H1 (cell line): ENCODE data around the gene RNF146. TPM values are rescaled to one million over a fixed set of nuclear protein-coding genes. Genes with fewer than 3 reads are reported as not detected.
A peak's percentile ranks its signal among the peaks of the same experiment; 100 is the strongest.

Source experiments
- CTCF ChIA-PET: fragments of 300-600 bp; sonication (Branson Sonifier 250); formaldehyde crosslinking; loops from one replicate; lab custom pipeline; 2021; ENCODE audit not compliant: partially characterized antibody; lab: Charles Lee
- POLR2A ChIA-PET: fragments of 300-600 bp; sonication (Branson Sonifier 250); formaldehyde crosslinking; loops from one replicate; lab custom pipeline; 2021; ENCODE audit warnings: inconsistent platforms; ENCODE audit not compliant: partially characterized antibody; lab: Charles Lee
- DNase-seq, 2 experiments: peaks; one replicate each; pipeline versions ENCODE4 v3.0.0 to v3.0.0-alpha.2; 2010 to 2022; ENCODE audit warnings: low spot score in 2 of 2, low read depth in 1 of 2, mixed read lengths in 1 of 2
- FAIRE-seq: peaks from 2 replicates; lab custom pipeline; 2011; peaks lifted over from hg19 to GRCh38; lab: Jason Lieb, UNC
- H2AFZ ChIP-seq: 2 replicates; pipeline ENCODE4 v1.8.1; 2012; ENCODE audit warnings: low read length, inconsistent platforms
- H2AK5ac ChIP-seq: 2 replicates; pipeline ENCODE4 v1.6.1; 2013; ENCODE audit warnings: low read depth, low read length
- H2BK120ac ChIP-seq: replicated peaks from 2 replicates; pipeline ENCODE3; 2013; ENCODE audit warnings: low read depth, low read length, inconsistent platforms
- H2BK12ac ChIP-seq: 2 replicates; pipeline ENCODE4 v1.6.1; 2013; ENCODE audit warnings: low read depth, low read length
- H2BK15ac ChIP-seq: 2 replicates; pipeline ENCODE4 v1.6.1; 2013; ENCODE audit warnings: low read length
- H2BK20ac ChIP-seq: 2 replicates; pipeline ENCODE4 v1.6.1; 2013; ENCODE audit warnings: low read length
- H2BK5ac ChIP-seq: 2 replicates; pipeline ENCODE4 v1.6.1; 2013; ENCODE audit warnings: low read depth, low read length
- H3K14ac ChIP-seq: 2 replicates; pipeline ENCODE4 v1.6.1; 2013; ENCODE audit warnings: inconsistent platforms; ENCODE audit not compliant: insufficient read length
- H3K18ac ChIP-seq: 2 replicates; pipeline ENCODE4 v1.6.1; 2013; ENCODE audit warnings: low read length; ENCODE audit errors: extremely low read depth
- H3K23ac ChIP-seq: 2 replicates; pipeline ENCODE4 v1.6.1; 2013; ENCODE audit warnings: inconsistent platforms; ENCODE audit not compliant: insufficient read length
- H3K23me2 ChIP-seq: 2 replicates; pipeline ENCODE4 v1.6.1; 2013; ENCODE audit warnings: low read depth, low read length
- H3K27ac ChIP-seq: 2 replicates; pipeline ENCODE4 v1.6.1; 2011; ENCODE audit warnings: low read depth, low read length, inconsistent platforms
- H3K27me3 ChIP-seq, 4 experiments: replicated peaks in 1 of 4; 1 replicate in 1 of 4; 2 replicates in 3 of 4; pipeline versions ENCODE4 v1.6.1 to v1.8.1; 2011 to 2013; ENCODE audit warnings: low read length in 3 of 4, mild to moderate bottlenecking in 3 of 4, inconsistent platforms in 2 of 4, mixed read lengths in 2 of 4, moderate library complexity in 1 of 4; ENCODE audit not compliant: control insufficient read depth in 3 of 4, insufficient read depth in 3 of 4; ENCODE audit errors: extremely low read depth in 1 of 4
- H3K36me3 ChIP-seq, 4 experiments: 2 replicates each; pipeline versions ENCODE4 v1.6.1 to v1.8.1; 2011 to 2013; ENCODE audit warnings: mild to moderate bottlenecking in 4 of 4, low read length in 3 of 4, moderate library complexity in 2 of 4, control low read depth in 1 of 4, inconsistent platforms in 1 of 4; ENCODE audit not compliant: insufficient read depth in 4 of 4, control insufficient read depth in 2 of 4
- H3K4ac ChIP-seq: replicated peaks from 2 replicates; pipeline ENCODE3; 2013; ENCODE audit warnings: low read length, low read depth, mixed read lengths, inconsistent platforms; ENCODE audit not compliant: insufficient read length
- H3K4me1 ChIP-seq, 4 experiments: replicated peaks in 1 of 4; 1 replicate in 1 of 4; 2 replicates in 3 of 4; pipeline versions ENCODE4 v1.6.1 to v1.8.1; 2011 to 2013; ENCODE audit warnings: low read length in 3 of 4, inconsistent platforms in 2 of 4, mixed read lengths in 1 of 4; ENCODE audit not compliant: insufficient read depth in 4 of 4, control insufficient read depth in 3 of 4
- H3K4me2 ChIP-seq, 2 experiments: 2 replicates each; pipeline versions ENCODE4 v1.6.1 to v1.8.1; 2011 to 2013; ENCODE audit warnings: low read depth in 2 of 2, low read length in 2 of 2, control low read depth in 1 of 2, inconsistent platforms in 1 of 2, mild to moderate bottlenecking in 1 of 2; ENCODE audit not compliant: insufficient read depth in 1 of 2
- H3K4me3 ChIP-seq, 4 experiments: fragments of 200-600, 300-600 bp in 1 of 4; sonication (generic), shearing (Covaris generic), sonication (Bioruptor Twin) in 1 of 4; 2 replicates each; pipeline versions ENCODE4 v1.5.1 to v1.8.1; 2011 to 2016; ENCODE audit warnings: low read length in 4 of 4, low read depth in 3 of 4, control low read depth in 2 of 4, inconsistent platforms in 2 of 4, mild to moderate bottlenecking in 2 of 4, mixed read lengths in 1 of 4, moderate library complexity in 1 of 4; ENCODE audit not compliant: insufficient read depth in 2 of 4; ENCODE audit errors: extremely low read depth in 1 of 4
- H3K56ac ChIP-seq: replicated peaks from 2 replicates; pipeline ENCODE3; 2013; ENCODE audit warnings: low read depth, mild to moderate bottlenecking, mixed read lengths, low read length, inconsistent platforms; ENCODE audit not compliant: insufficient read length
- H3K79me1 ChIP-seq: 2 replicates; pipeline ENCODE4 v1.6.1; 2013; ENCODE audit warnings: low read depth, low read length, control low read depth
- H3K79me2 ChIP-seq, 2 experiments: 2 replicates each; pipeline versions ENCODE4 v1.6.1 to v1.8.1; 2012 to 2013; ENCODE audit warnings: low read length in 2 of 2, mild to moderate bottlenecking in 2 of 2, inconsistent platforms in 1 of 2; ENCODE audit not compliant: insufficient read depth in 2 of 2, control insufficient read depth in 1 of 2
- H3K9ac ChIP-seq, 4 experiments: replicated peaks in 1 of 4; 1 replicate in 1 of 4; 2 replicates in 3 of 4; pipeline versions ENCODE4 v1.6.1 to v1.8.1; 2011 to 2013; ENCODE audit warnings: low read depth in 3 of 4, low read length in 3 of 4, control low read depth in 2 of 4, mild to moderate bottlenecking in 2 of 4, moderate library complexity in 2 of 4, inconsistent platforms in 1 of 4; ENCODE audit errors: extremely low read depth in 1 of 4
- H3K9me3 ChIP-seq, 2 experiments: 2 replicates each; pipeline versions ENCODE4 v1.6.1 to v1.8.1; 2012 to 2013; ENCODE audit warnings: mild to moderate bottlenecking in 2 of 2, moderate library complexity in 2 of 2, control low read depth in 1 of 2, inconsistent platforms in 1 of 2, low read depth in 1 of 2, low read length in 1 of 2, mixed read lengths in 1 of 2; ENCODE audit not compliant: insufficient read depth in 2 of 2
- H4K20me1 ChIP-seq, 2 experiments: replicated peaks in 1 of 2; 2 replicates each; pipeline versions ENCODE3 to v1.8.1; 2011 to 2013; ENCODE audit warnings: inconsistent platforms in 2 of 2, low read length in 2 of 2, mild to moderate bottlenecking in 1 of 2; ENCODE audit not compliant: insufficient read depth in 2 of 2, control insufficient read depth in 1 of 2
- H4K5ac ChIP-seq: 2 replicates; pipeline ENCODE4 v1.6.1; 2013; ENCODE audit warnings: low read length, low read depth, mixed read lengths, inconsistent platforms; ENCODE audit not compliant: insufficient read length
- H4K8ac ChIP-seq: 2 replicates; pipeline ENCODE4 v1.8.0; 2013; ENCODE audit warnings: mild to moderate bottlenecking, moderate library complexity, low read length, inconsistent platforms; ENCODE audit not compliant: insufficient read depth; ENCODE audit errors: extremely low read depth
- H4K91ac ChIP-seq: replicated peaks from 2 replicates; pipeline ENCODE3; 2013; ENCODE audit warnings: low read length, mixed read lengths, inconsistent platforms; ENCODE audit not compliant: insufficient read length
- ASH2L ChIP-seq: fragments of 200-600, 300-600 bp; sonication (generic); IDR thresholded peaks from one replicate; pipeline ENCODE4 v1.7.1; 2017; ENCODE audit warnings: low read length
- CBX8 ChIP-seq: fragments of 300-800, 300-1000 bp; sonication (generic); IDR thresholded peaks from 2 replicates; pipeline ENCODE4 v1.7.1; 2016; ENCODE audit warnings: low read depth, low read length, borderline replicate concordance
- EP300 ChIP-seq, 2 experiments: IDR thresholded peaks; 1 replicate in 1 of 2; 2 replicates in 1 of 2; pipeline ENCODE4 v1.6.1; 2011 to 2012; ENCODE audit warnings: low read depth in 2 of 2, low read length in 2 of 2, mild to moderate bottlenecking in 2 of 2, borderline replicate concordance in 1 of 2, inconsistent platforms in 1 of 2, moderate library complexity in 1 of 2
- JUND ChIP-seq: IDR thresholded peaks from 2 replicates; pipeline ENCODE4 v1.6.1; 2011; ENCODE audit warnings: mild to moderate bottlenecking, improper control_type of control experiment, low read length
- POLR2A ChIP-seq, 2 experiments: IDR thresholded peaks; 1 replicate in 1 of 2; 2 replicates in 1 of 2; pipeline ENCODE4 v1.6.1; 2011; ENCODE audit warnings: low read depth in 2 of 2, low read length in 2 of 2, mild to moderate bottlenecking in 2 of 2; ENCODE audit errors: control extremely low read depth in 1 of 2
- RAD21 ChIP-seq, 2 experiments: IDR thresholded peaks in 1 of 2; conservative IDR thresholded peaks in 1 of 2; 2 replicates each; pipeline ENCODE4 v1.6.1; 2011; ENCODE audit warnings: low read depth in 2 of 2, low read length in 2 of 2, improper control_type of control experiment in 1 of 2, inconsistent platforms in 1 of 2, mild to moderate bottlenecking in 1 of 2, moderate library complexity in 1 of 2
- RBBP5 ChIP-seq: IDR thresholded peaks from 2 replicates; pipeline ENCODE4 v1.7.1; 2012; ENCODE audit warnings: low read depth, mild to moderate bottlenecking, inconsistent platforms, low read length, moderate library complexity, borderline replicate concordance
- SP1 ChIP-seq: IDR thresholded peaks from 2 replicates; pipeline ENCODE4 v1.6.1; 2011; ENCODE audit warnings: low read depth, low read length
- USF2 ChIP-seq: IDR thresholded peaks from 2 replicates; pipeline ENCODE4 v1.6.1; 2011; ENCODE audit warnings: low read length, improper control_type of control experiment
- WGBS, 2 experiments: shearing (Covaris generic) in 1 of 2; methylation state at CpG; one replicate each; pipeline versions ENCODE4 v1.1.6 to v1.1.7; 2013 to 2015; ENCODE audit warnings: low lambda C conversion rate in 2 of 2, mixed read lengths in 2 of 2, inconsistent platforms in 1 of 2, low coverage in 1 of 2, missing lambda C conversion rate in 1 of 2; ENCODE audit not compliant: insufficient replicate concordance in 2 of 2, insufficient coverage in 1 of 2, insufficient read length in 1 of 2; ENCODE audit errors: extremely low coverage in 1 of 2, missing lambda C conversion rate in 1 of 2; 5-methylcytosine and 5-hydroxymethylcytosine counted together
- polyA plus RNA-seq, 7 experiments: library from polyadenylated mRNA; depleted of rRNA in 3 of 7; stranded (reverse) in 5 of 7; unstranded in 2 of 7; fragments of >200 nt in 5 of 7; fragments of 200-250 nt in 2 of 7; gene quantifications; 1 replicate in 5 of 7; 2 replicates in 1 of 7; 4 replicates in 1 of 7; pipeline versions ENCODE4 v1.2.1 to v1.2.3, GENCODE V29; 2011 to 2013; ENCODE audit warnings: missing spikeins in 2 of 7, mixed read lengths in 2 of 7
- total RNA-seq: library from RNA; stranded (reverse); fragmentation: NEBNext Ultra II Directional; extraction: Animal tissue kit (Norgen Biotek cat#: 25700); gene quantifications from 2 replicates; pipeline ENCODE4 v1.2.1, GENCODE V29; 2021

RNF146 gene
- total and polyA plus RNA-seq, 2 of the 8 experiments (the other 6 are each of a cell fraction or from before 2014, with no cell fraction given), result 16.1 to 30.8 TPM

- Histone ChIP-seq H3K9me3 (no peaks in the 10 kb centered on the region), H3K79me2 (peaks cover 0 to 4% of the 10 kb centered on the region in 2 experiments; a peak in 1 of 4 replicates), H3K9ac (peak overlapping the region in 1 of 4 experiments; percentile 61; a peak in 2 of 7 replicates), H4K8ac (no peak overlapping the region), H3K36me3 (peaks cover 0 to 4% (median 0%) of the 10 kb centered on the region in 4 experiments; a peak in 1 of 8 replicates), H2BK120ac (no peak overlapping the region), H3K27me3 (no peaks in the 10 kb centered on the region), H3K4ac (no peak overlapping the region), H2AFZ (no peak overlapping the region), H2BK5ac (no peak overlapping the region), H3K23me2 (no peaks in the 10 kb centered on the region), H3K18ac (no peak overlapping the region), H2BK15ac (no peak overlapping the region), H4K20me1 (no peaks in the 10 kb centered on the region), H2BK12ac (no peak overlapping the region), H3K4me3 (peak overlapping the region in 1 of 4 experiments; percentile 39; a peak in 3 of 8 replicates), H3K4me2 (peak overlapping the region in 1 of 2 experiments; percentile 53; a peak in 2 of 4 replicates), H2AK5ac (no peak overlapping the region), H4K91ac (no peak overlapping the region), H3K79me1 (no peaks in the 10 kb centered on the region), H3K14ac (no peak overlapping the region), H3K4me1 (peaks cover 0 to 4% (median 1%) of the 10 kb centered on the region in 4 experiments; a peak in 3 of 7 replicates), H2BK20ac (no peak overlapping the region), H3K56ac (no peak overlapping the region), H3K23ac (no peak overlapping the region), H4K5ac (no peak overlapping the region), H3K27ac (peak overlapping the region; percentile 80)
- WGBS, 2 experiments, result 29% methylated on average over 4 of the region's 4 CpGs; no CpG with 5 or more reads in 1 of the 2 experiments
- FAIRE-seq (peak; percentile 98), DNase-seq (no peak)
- ChIA-PET CTCF (interaction anchor here (0.6 to 2.2 kb wide), 6 partner anchors 10 to 219 kb away, joined by 3 to 6 read pairs (median 4); no protein-coding TSS in a partner anchor), POLR2A (interaction anchor here (0.9 to 1.6 kb wide), 3 partner anchors 22 to 217 kb away, joined by 3 to 5 read pairs (median 4); partner anchors contain the start of gene RNF146)
- TF ChIP-seq SP1 (peak; percentile 71), JUND (peak; percentile 65), USF2 (no peak), POLR2A (IDR thresholded peaks at IDR 0.05; ENCODE audit: control extremely low read depth in 1 of 2, low read depth in 2 of 2, low read length in 2 of 2) (peak in 1 of 2 experiments; percentile 66; a peak in 2 of 3 replicates), RAD21 (IDR thresholded peaks at IDR 0.05 in 1 of 2, conservative IDR thresholded peaks at IDR 0.05 in 1 of 2; ENCODE audit: low read depth in 2 of 2, low read length in 2 of 2) (0 out of 4 replicates have a peak, but pooled peaks of 1 of the 2 experiments have one; percentile 2), ASH2L (peak; percentile 90), RBBP5 (peak; percentile 71; the same call in 1 of the 2 replicates), EP300 (IDR thresholded peaks at IDR 0.05; ENCODE audit: borderline replicate concordance in 1 of 2, low read depth in 2 of 2, low read length in 2 of 2) (peak in 1 of 2 experiments; percentile 84; a peak in 2 of 3 replicates), CBX8 (no peak)
These were observed 30.9 kb downstream of the RNF146 start for GRCh38 chr6:127297502-127298070.
